ENCODE results near the gene DENND1C. TPM values are rescaled to one million over a fixed set of nuclear protein-coding genes. Genes with fewer than 3 reads are reported as not detected.

DENND1C gene
- total and polyA plus RNA-seq, 9 of the 15 experiments (the other 6 are each of a cell fraction or from before 2014, with no cell fraction given) = 0.03 to 1.2 (median 0.32) TPM; not detected in 1

DNA sequence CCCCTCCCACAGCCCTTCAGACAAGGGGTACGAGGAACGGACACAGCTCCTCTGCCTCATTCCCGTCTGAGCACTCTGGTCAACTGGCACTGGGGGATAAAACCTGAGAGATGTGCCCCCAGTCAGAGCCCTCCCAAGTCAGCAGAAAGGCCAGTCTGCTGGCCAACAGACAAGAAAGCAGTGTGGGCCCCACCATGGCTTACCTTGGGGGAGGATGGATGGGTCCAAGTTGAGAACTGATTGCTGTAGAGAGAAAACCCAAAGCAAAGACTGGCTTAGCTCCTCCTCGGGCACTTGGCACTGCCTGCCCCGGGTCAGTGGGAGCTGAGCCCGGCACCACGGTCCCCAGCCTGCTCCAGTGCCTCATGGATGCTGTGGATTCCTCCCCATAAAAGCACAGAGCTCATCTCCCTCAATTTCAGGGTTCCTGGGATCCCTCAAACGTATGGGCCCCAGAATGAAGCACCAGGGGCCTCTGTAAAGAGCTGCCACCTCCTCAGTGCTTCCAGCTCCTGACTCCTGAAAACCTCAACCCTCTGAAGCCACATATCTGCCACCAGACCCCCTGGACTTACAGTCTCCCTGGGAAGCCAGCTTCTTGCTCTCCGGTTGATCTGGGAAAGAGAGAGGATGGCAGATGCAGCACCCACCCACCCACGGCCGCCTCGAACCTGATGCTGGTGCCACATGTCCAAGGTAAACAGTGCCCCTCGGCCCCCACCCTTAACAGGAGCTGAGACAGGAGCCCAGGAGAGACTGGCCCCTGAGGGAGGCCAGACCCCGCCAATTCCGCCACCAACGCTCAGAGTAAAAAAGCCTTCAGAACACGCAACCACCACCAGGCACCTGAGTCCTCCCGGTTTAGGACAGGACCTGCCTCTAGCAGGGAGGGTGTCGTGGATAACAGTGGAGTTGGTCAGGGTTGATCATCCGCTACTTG, 60.2 kb downstream of the DENND1C start:
- H3K4me1 ChIP-seq (replicated peaks in 1 of 2; ENCODE audit: control insufficient read depth in 2 of 2, insufficient read depth in 2 of 2, low read length in 2 of 2) = peaks cover 16 to 51% of the 10 kb centered on the region in 2 experiments
- H3K27ac ChIP-seq (ENCODE audit: extremely low read depth, low read depth, low read length) = no peak overlapping the region
- ChIA-PET POLR2A (interaction anchor here (1.0 kb wide), 1 partner anchor 317 kb away, joined by 3 read pairs; no protein-coding TSS in a partner anchor), CTCF (ENCODE audit: low intra/inter-chr PET ratio) (no interaction called here)
- H3K9ac ChIP-seq (ENCODE audit: insufficient read depth in 1 of 2, low read depth in 2 of 2, low read length in 2 of 2) = peak overlapping the region in 1 of 2 experiments; percentile 46; a peak in 3 of 4 replicates
- H3K9me1 ChIP-seq (ENCODE audit: control insufficient read depth, insufficient read depth, low read length) = peaks cover 11% of the 10 kb centered on the region
- BruUV-seq (replicated peaks) = no TSS peak
- FAIRE-seq (no peak), DNase-seq (ENCODE audit: extremely low read depth in 1 of 4, low spot score in 3 of 4) (no peak), ATAC-seq (no peak)
- H3K36me3 ChIP-seq (ENCODE audit: control insufficient read depth, insufficient read depth, low read length) = peaks cover 70% of the 10 kb centered on the region
- no peaks in the 10 kb centered on the region for H3K9me3 ChIP-seq (replicated peaks; ENCODE audit: control insufficient read depth, insufficient read depth, low read depth, low read length)
- 91% methylated on average over 14 of the region's 20 CpGs for WGBS (ENCODE audit: insufficient coverage, low coverage, missing lambda C conversion rate)
- H3K79me2 ChIP-seq (ENCODE audit: control insufficient read depth, insufficient read depth, low read length) = peaks cover 63% of the 10 kb centered on the region
- TF ChIP-seq ZNF586 (CRISPR knock-in tag; conservative IDR thresholded peaks at IDR 0.05) = no peak
- TF ChIP-seq, protein P1, sequence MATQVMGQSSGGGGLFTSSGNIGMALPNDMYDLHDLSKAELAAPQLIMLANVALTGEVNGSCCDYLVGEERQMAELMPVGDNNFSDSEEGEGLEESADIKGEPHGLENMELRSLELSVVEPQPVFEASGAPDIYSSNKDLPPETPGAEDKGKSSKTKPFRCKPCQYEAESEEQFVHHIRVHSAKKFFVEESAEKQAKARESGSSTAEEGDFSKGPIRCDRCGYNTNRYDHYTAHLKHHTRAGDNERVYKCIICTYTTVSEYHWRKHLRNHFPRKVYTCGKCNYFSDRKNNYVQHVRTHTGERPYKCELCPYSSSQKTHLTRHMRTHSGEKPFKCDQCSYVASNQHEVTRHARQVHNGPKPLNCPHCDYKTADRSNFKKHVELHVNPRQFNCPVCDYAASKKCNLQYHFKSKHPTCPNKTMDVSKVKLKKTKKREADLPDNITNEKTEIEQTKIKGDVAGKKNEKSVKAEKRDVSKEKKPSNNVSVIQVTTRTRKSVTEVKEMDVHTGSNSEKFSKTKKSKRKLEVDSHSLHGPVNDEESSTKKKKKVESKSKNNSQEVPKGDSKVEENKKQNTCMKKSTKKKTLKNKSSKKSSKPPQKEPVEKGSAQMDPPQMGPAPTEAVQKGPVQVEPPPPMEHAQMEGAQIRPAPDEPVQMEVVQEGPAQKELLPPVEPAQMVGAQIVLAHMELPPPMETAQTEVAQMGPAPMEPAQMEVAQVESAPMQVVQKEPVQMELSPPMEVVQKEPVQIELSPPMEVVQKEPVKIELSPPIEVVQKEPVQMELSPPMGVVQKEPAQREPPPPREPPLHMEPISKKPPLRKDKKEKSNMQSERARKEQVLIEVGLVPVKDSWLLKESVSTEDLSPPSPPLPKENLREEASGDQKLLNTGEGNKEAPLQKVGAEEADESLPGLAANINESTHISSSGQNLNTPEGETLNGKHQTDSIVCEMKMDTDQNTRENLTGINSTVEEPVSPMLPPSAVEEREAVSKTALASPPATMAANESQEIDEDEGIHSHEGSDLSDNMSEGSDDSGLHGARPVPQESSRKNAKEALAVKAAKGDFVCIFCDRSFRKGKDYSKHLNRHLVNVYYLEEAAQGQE (IDR thresholded peaks at IDR 0.05; ENCODE audit: borderline replicate concordance) = no peak
- TF ChIP-seq, protein P1 (CRISPR knock-in tag; IDR thresholded peaks at IDR 0.05; ENCODE audit: low read depth) = no peak
- TF ChIP-seq RBFOX2 (IDR thresholded peaks at IDR 0.05; ENCODE audit: low read depth, low read length) = peak; percentile 51; the same call in 1 of the 2 replicates
- no peak for TF ChIP-seq HEY1 (CRISPR knock-in tag; IDR thresholded peaks at IDR 0.05; ENCODE audit: borderline replicate concordance)
- no peak for TF ChIP-seq NFIX (CRISPR knock-in tag; IDR thresholded peaks at IDR 0.05; ENCODE audit: low read depth)
- TF ChIP-seq FOXA1 (IDR thresholded peaks at IDR 0.05; ENCODE audit: borderline replicate concordance) = no peak
- no peaks in the 10 kb centered on the region for H3K27me3 ChIP-seq (ENCODE audit: control insufficient read depth in 2 of 2, insufficient read depth in 2 of 2, low read length in 2 of 2)
- no peak overlapping the region for H3K4me2 ChIP-seq (ENCODE audit: insufficient read depth, low read length)
- H4K20me1 ChIP-seq (replicated peaks; ENCODE audit: control insufficient read depth, insufficient read depth, low read length) = peaks cover 54% of the 10 kb centered on the region
- in situ Hi-C loops (cut with MboI) (no loop called here), intact Hi-C loops (cut with micrococcal nuclease) (loop anchor here (10.0 kb wide), 2 partner anchors 107 to 257 kb away; no protein-coding TSS in a partner anchor)
- H2AFZ ChIP-seq (ENCODE audit: low read depth, low read length) = no peak overlapping the region
- H3K4me3 ChIP-seq = no peak overlapping the region

Data from K562 (cell line).